K562 (cell line): ENCODE measurements around the gene CTRB2.

Experiments
- PML ChIP-seq: IDR thresholded peaks from 2 replicates; pipeline ENCODE4 v1.6.1; 2012; ENCODE audit warnings: low read length, inconsistent platforms
- RFX5 ChIP-seq: IDR thresholded peaks from 2 replicates; pipeline ENCODE4 v1.6.1; 2011; ENCODE audit warnings: low read depth, mild to moderate bottlenecking, improper control_type of control experiment, low read length
- ZFP36 ChIP-seq: fragments of 150-350 bp; IDR thresholded peaks from 2 replicates; pipeline ENCODE4 v1.6.1; 2018; ENCODE audit warnings: low read length, low read depth; ENCODE audit not compliant: partially characterized antibody
- TF ChIP-seq, protein P1 (sequence below): fragments of 250-450 bp; sonication (Bioruptor Pico); IDR thresholded peaks from 2 replicates; pipeline ENCODE4 v1.8.0; 2021; ENCODE audit warnings: moderate library complexity, mild to moderate bottlenecking, inconsistent platforms
- TF ChIP-seq, protein P2 (sequence below): sonication (generic); formaldehyde crosslinking; IDR thresholded peaks from 2 replicates; pipeline ENCODE4 v1.8.1; 2023; ENCODE audit warnings: mild to moderate bottlenecking, missing genetic modification reagents, moderate library complexity
- TF ChIP-seq, protein P3 (sequence below): IDR thresholded peaks from 2 replicates; pipeline ENCODE4 v1.6.1; 2014; ENCODE audit warnings: antibody characterized with exemption

DNA sequence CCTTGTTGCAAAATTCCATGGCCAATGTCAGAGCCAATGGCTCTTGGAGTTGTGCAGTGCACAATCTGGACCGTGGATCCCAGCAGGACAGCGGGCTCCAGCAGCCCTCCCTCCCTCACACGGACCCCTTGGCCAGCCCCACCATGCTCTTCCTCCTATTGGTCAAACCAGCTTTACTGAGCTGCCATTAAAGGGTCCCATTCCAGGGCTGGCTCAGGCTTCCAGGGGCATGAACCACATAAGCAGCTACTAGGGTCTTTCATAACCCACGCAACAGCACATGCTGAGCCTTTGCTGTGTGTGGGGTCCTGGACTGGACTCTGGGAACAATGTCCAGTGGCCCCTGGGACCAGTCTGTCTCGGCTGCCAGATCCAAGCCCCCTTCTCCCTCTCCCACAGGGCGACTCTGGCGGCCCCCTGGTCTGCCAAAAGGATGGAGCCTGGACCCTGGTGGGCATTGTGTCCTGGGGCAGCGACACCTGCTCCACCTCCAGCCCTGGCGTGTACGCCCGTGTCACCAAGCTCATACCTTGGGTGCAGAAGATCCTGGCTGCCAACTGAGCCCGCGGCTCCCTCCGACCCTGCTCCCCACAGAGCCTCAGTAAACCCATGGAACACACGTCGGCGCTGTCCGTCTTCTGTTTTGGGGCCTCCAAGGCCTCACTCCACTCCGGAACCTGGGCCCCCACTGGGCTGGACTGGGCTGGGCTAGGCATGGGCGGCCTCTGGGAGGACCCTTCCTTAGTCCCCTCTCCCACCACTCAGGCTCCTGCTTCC lies 17.5 kb upstream of the CTRB2 start:
- TF ChIP-seq PML, result no peak
- no peak for TF ChIP-seq ZFP36
- TF ChIP-seq RFX5, result no peak
- TF ChIP-seq, protein P1, sequence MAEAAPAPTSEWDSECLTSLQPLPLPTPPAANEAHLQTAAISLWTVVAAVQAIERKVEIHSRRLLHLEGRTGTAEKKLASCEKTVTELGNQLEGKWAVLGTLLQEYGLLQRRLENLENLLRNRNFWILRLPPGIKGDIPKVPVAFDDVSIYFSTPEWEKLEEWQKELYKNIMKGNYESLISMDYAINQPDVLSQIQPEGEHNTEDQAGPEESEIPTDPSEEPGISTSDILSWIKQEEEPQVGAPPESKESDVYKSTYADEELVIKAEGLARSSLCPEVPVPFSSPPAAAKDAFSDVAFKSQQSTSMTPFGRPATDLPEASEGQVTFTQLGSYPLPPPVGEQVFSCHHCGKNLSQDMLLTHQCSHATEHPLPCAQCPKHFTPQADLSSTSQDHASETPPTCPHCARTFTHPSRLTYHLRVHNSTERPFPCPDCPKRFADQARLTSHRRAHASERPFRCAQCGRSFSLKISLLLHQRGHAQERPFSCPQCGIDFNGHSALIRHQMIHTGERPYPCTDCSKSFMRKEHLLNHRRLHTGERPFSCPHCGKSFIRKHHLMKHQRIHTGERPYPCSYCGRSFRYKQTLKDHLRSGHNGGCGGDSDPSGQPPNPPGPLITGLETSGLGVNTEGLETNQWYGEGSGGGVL (CRISPR knock-in tag), result no peak
- TF ChIP-seq, protein P2, sequence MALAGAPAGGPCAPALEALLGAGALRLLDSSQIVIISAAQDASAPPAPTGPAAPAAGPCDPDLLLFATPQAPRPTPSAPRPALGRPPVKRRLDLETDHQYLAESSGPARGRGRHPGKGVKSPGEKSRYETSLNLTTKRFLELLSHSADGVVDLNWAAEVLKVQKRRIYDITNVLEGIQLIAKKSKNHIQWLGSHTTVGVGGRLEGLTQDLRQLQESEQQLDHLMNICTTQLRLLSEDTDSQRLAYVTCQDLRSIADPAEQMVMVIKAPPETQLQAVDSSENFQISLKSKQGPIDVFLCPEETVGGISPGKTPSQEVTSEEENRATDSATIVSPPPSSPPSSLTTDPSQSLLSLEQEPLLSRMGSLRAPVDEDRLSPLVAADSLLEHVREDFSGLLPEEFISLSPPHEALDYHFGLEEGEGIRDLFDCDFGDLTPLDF, result no peak
- TF ChIP-seq, protein P3, sequence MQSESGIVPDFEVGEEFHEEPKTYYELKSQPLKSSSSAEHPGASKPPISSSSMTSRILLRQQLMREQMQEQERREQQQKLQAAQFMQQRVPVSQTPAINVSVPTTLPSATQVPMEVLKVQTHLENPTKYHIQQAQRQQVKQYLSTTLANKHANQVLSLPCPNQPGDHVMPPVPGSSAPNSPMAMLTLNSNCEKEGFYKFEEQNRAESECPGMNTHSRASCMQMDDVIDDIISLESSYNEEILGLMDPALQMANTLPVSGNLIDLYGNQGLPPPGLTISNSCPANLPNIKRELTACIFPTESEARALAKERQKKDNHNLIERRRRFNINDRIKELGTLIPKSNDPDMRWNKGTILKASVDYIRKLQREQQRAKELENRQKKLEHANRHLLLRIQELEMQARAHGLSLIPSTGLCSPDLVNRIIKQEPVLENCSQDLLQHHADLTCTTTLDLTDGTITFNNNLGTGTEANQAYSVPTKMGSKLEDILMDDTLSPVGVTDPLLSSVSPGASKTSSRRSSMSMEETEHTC, result no peak
